GM18502 (cell line): ENCODE results near the gene OR1D2.
"Not testable (repeated sequence)": the region's sequence is repeated elsewhere in the genome, so short reads cannot be mapped to it uniquely, and the experiment has no call there.

ENCODE experiments used
- ATAC-seq: cut with Tn5 transposase; IDR thresholded peaks from one replicate; pipeline ENCODE4 v1.9.1; 2021; ENCODE audit warnings: mild to moderate bottlenecking; ENCODE audit not compliant: unreplicated experiment, poor library complexity

Gene OR1D2

GRCh38 chr17:3104322-3104721, at the start of gene OR1D2:
Gene OR1D2 (minus strand): TSS chr17:3104422. CDS start chr17:3092996, 11,426 bp downstream.
- no peak for ATAC-seq

GRCh38 chr17:3137494-3137893, 33.3 kb upstream of the OR1D2 start:
- ATAC-seq, result not testable (repeated sequence)

- no peak for ATAC-seq
Observed at GRCh38 chr17:3127451-3127850, 23.2 kb upstream of the OR1D2 start, which contains the start of gene OR1G1. Gene OR1G1 (minus strand): TSS chr17:3127551. CDS start chr17:3127551, 0 bp downstream.

- ATAC-seq, result not testable (repeated sequence)
Observed at GRCh38 chr17:3073850-3074249, 30.4 kb downstream of the OR1D2 start.

GRCh38 chr17:3065192-3065591, 39.0 kb downstream of the OR1D2 start:
- ATAC-seq, result not testable (repeated sequence)

- ATAC-seq, result not testable (repeated sequence)
Observed at GRCh38 chr17:3063507-3063906, 40.7 kb downstream of the OR1D2 start, which contains the start of gene OR1D5. Gene OR1D5 (minus strand): TSS chr17:3063607. CDS start chr17:3063607, 0 bp downstream.

GRCh38 chr17:3062824-3063377, 41.3 kb downstream of the OR1D2 start:
- ATAC-seq, result not testable (repeated sequence)

- ATAC-seq, result not testable (repeated sequence)
Observed at GRCh38 chr17:3054868-3055267, 49.4 kb downstream of the OR1D2 start.

GRCh38 chr17:3049705-3050295, 54.4 kb downstream of the OR1D2 start:
- ATAC-seq, result no peak

GRCh38 chr17:3048727-3049471, 55.3 kb downstream of the OR1D2 start:
- peak; percentile 96 for ATAC-seq

GRCh38 chr17:3046753-3047152, 57.5 kb downstream of the OR1D2 start:
- no peak for ATAC-seq

- ATAC-seq, result no peak
Observed at GRCh38 chr17:3043737-3044365, 60.4 kb downstream of the OR1D2 start.

GRCh38 chr17:3040882-3041281, 63.3 kb downstream of the OR1D2 start:
- no peak for ATAC-seq

GRCh38 chr17:3039736-3040135, 64.5 kb downstream of the OR1D2 start:
- no peak for ATAC-seq

- ATAC-seq, result no peak
Observed at GRCh38 chr17:3038941-3039340, 65.3 kb downstream of the OR1D2 start.
